8988T (cell line): ENCODE results near the gene OR2T10.
"Not testable (repeated sequence)": the region's sequence is repeated elsewhere in the genome, so short reads cannot be mapped to it uniquely, and the experiment has no call there.

Source experiments
- DNase-seq: peaks from one replicate; pipeline ENCODE4 v3.0.0; 2011

The OR2T10 gene

GRCh38 chr1:248592655-248593054, 4.8 kb downstream of the OR2T10 start:
- DNase-seq = no peak

- DNase-seq = no peak
Measured at GRCh38 chr1:248590055-248590454, 7.4 kb downstream of the OR2T10 start.

GRCh38 chr1:248589334-248589733, 8.2 kb downstream of the OR2T10 start:
- DNase-seq = no peak

GRCh38 chr1:248585266-248585665, 12.2 kb downstream of the OR2T10 start:
- no peak for DNase-seq

- DNase-seq = no peak
Measured at GRCh38 chr1:248576260-248576980, 21.1 kb downstream of the OR2T10 start.

GRCh38 chr1:248574657-248575056, 22.8 kb downstream of the OR2T10 start, which contains the start of gene OR2T34:
OR2T34 (minus strand) TSS chr1:248574757; CDS start chr1:248574757, 0 bp downstream.
- DNase-seq = not testable (repeated sequence)

- not testable (repeated sequence) for DNase-seq
Measured at GRCh38 chr1:248573856-248574255, 23.6 kb downstream of the OR2T10 start.

- not testable (repeated sequence) for DNase-seq
Measured at GRCh38 chr1:248572049-248572448, 25.5 kb downstream of the OR2T10 start.

GRCh38 chr1:248570811-248571210, 26.7 kb downstream of the OR2T10 start:
- DNase-seq = not testable (repeated sequence)

- not testable (repeated sequence) for DNase-seq
Measured at GRCh38 chr1:248569049-248569448, 28.5 kb downstream of the OR2T10 start.

- not testable (repeated sequence) for DNase-seq
Measured at GRCh38 chr1:248565530-248566373, 31.7 kb downstream of the OR2T10 start.

GRCh38 chr1:248562672-248563071, 34.8 kb downstream of the OR2T10 start, which contains the start of gene OR2T29:
OR2T29 (minus strand) TSS chr1:248562772; CDS start chr1:248559491, 3,281 bp downstream.
- not testable (repeated sequence) for DNase-seq

GRCh38 chr1:248551027-248551426, 46.5 kb downstream of the OR2T10 start:
- not testable (repeated sequence) for DNase-seq

- not testable (repeated sequence) for DNase-seq
Measured at GRCh38 chr1:248547383-248547782, 50.1 kb downstream of the OR2T10 start.
